NCI-H82 (cell line): Measurements from ENCODE around the gene PM20D2.
A peak's percentile ranks its signal among the peaks of the same experiment; 100 is the strongest.

Experiments
- DNase-seq: peaks from one replicate; lab custom pipeline; 2025; lab: John Stamatoyannopoulos, UW

PM20D2 gene

GRCh38 chr6:89145091-89145955 is 532 bp upstream of the PM20D2 start:
- DNase-seq, result peak; percentile 59

GRCh38 chr6:89146718-89147700 is 1.2 kb downstream of the PM20D2 start:
- peak; percentile 43 for DNase-seq

- DNase-seq, result no peak
These were observed 2.3 kb downstream of the PM20D2 start for GRCh38 chr6:89148016-89148750.

GRCh38 chr6:89154131-89154530 is 8.3 kb downstream of the PM20D2 start:
- DNase-seq, result no peak

- DNase-seq, result no peak
These were observed 14.7 kb downstream of the PM20D2 start for GRCh38 chr6:89160331-89161092.

- peak; percentile 3 for DNase-seq
These were observed 15.6 kb downstream of the PM20D2 start for GRCh38 chr6:89161326-89162046.

GRCh38 chr6:89162047-89162371 is 16.2 kb downstream of the PM20D2 start:
- no peak for DNase-seq

- no peak for DNase-seq
These were observed 26.3 kb downstream of the PM20D2 start for GRCh38 chr6:89172131-89172530.

- DNase-seq, result no peak
These were observed 27.8 kb downstream of the PM20D2 start for GRCh38 chr6:89173634-89174033.

GRCh38 chr6:89180112-89180511 is 34.3 kb downstream of the PM20D2 start:
- no peak for DNase-seq

GRCh38 chr6:89180971-89181370 is 35.1 kb downstream of the PM20D2 start:
- DNase-seq, result no peak

GRCh38 chr6:89183294-89183693 is 37.4 kb downstream of the PM20D2 start:
- no peak for DNase-seq

- peak; percentile 43 for DNase-seq
These were observed 38.5 kb downstream of the PM20D2 start for GRCh38 chr6:89184344-89184743.

- no peak for DNase-seq
These were observed 40.9 kb downstream of the PM20D2 start for GRCh38 chr6:89186762-89187161.

- no peak for DNase-seq
These were observed 41.6 kb downstream of the PM20D2 start for GRCh38 chr6:89187504-89187903.

GRCh38 chr6:89190741-89191140 is 44.9 kb downstream of the PM20D2 start:
- DNase-seq, result no peak

- no peak for DNase-seq
These were observed 48.7 kb downstream of the PM20D2 start for GRCh38 chr6:89194559-89194958.

GRCh38 chr6:89197141-89197540 is 51.3 kb downstream of the PM20D2 start:
- DNase-seq, result no peak

- no peak for DNase-seq
These were observed 52.4 kb downstream of the PM20D2 start for GRCh38 chr6:89198235-89198634.

- no peak for DNase-seq
These were observed 53.7 kb downstream of the PM20D2 start for GRCh38 chr6:89199579-89199978.

- DNase-seq, result no peak
These were observed 54.9 kb downstream of the PM20D2 start for GRCh38 chr6:89200706-89201215.
